ENCODE results near the gene CDKL4.

GRCh38 chr2:39135690-39136259, 108.0 kb downstream of the CDKL4 start:
- TF ChIP-seq CTCF (conservative IDR thresholded peaks at IDR 0.05; ENCODE audit: low read depth, low read length) (no peak), EZH2 (IDR thresholded peaks at IDR 0.05; ENCODE audit: borderline replicate concordance, low read depth, low read length, poor library complexity, severe bottlenecking) (no peak)

All from A673 (cell line).